Effector CD8-positive, alpha-beta T cell (primary cell): ENCODE measurements around the gene PLCB2.

ENCODE experiments used
- DNase-seq: peaks from one replicate; lab custom pipeline; 2025; lab: John Stamatoyannopoulos, UW

PLCB2 gene

DNA sequence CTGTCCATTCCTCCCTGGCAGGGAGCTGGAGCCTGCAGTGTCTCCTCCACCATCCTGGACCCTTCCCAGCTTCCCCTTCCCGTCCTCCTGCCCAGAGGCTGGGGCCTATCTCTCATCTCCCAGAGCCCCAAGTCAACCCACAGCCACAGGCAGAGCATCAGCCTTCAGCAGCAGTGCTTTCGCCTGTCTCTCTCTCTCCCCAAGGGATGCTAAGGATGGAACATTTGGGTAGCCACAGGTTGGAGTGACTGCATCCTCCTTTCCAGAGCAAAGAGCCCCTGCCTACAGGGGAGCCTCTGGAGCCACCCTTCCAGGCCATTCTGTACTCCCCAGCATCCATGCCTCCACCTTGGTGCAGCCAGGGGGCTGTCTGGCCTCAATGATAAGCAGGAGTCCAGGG lies 4.2 kb downstream of the PLCB2 start:
- DNase-seq, result no peak

DNA sequence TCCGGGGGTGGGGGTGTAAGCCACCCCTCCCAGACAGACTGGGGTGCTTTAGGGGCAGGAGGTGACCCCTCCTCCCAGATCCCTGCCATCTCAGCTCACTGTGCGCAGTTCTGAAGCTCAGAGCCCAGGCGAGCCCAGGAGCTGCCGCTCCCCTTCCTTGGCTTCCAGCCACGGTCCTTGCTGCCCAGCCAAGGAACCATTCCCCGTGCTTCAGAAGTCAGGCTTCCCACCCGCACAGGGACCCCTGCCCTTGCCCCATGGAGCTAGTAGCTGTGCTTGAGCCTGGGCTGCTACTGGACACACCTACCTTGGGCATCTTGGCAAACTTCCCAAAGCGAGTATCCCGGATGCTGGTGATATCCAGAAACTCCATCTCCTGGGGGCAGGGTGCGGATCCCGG lies 4.8 kb downstream of the PLCB2 start:
- no peak for DNase-seq

DNA sequence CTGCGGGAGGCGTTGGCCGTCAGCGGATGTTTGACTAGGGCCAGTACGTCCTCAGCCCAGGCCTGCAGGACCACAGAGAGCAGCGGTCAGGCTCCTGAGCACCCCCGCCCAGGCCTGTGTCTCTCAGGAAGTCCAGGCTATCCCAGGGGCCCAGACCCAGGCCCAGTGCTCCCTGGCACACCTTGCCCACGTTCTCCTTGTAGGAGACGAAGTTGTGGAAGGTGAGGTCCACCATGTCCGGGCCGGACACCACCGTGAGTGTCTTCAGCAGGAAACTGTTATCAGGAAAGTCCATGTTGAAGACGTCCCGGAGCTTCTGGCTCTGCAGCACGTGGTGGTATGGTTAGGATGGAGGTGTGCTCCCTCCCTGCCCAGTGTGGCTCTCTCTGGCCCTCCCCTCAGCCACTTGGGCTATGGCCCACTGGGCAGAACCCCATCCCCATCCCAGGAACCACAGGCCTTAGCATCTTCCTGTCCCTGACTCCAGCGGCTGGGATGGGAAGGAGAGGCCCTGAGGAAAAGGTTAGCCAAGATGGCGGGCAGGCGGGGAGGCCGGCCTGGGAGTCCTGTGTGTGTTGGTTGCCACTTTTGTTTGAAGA lies 5.3 kb downstream of the PLCB2 start:
- no peak for DNase-seq

DNA sequence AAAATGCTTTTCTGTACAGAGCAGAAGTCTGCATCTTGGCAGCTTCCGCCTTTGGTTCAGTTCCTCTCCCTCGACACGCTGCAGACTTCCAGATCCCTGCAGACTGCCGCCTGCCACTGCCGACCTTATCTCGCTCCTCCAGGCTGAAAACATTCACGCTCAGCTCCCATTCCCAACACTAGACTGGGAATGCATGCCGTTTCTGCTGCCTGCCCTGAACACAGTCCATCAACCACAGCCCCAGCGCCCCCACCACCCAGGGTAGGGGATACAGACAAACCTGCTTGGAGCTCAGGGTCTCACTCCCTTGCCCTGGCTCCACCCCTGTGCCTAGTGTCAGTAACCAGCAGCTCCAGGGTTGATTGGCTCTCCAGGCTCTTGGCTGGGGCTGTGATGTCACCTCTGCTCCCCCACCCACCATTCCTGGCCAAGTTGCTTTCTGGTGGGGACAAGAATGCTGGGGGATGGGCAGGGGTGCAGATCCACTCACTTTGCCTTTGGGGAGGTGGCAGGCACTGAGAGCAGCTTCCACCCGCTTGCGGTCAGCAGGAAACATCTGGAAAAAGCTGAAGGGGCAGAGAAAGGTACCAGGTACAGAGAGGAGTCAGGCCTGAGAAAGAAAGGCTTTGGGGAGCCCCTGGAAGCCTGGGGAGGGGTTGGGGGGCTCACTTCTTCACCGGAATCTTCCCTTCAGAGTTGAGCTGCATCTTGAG lies 6.1 kb downstream of the PLCB2 start:
- DNase-seq, result no peak

DNA sequence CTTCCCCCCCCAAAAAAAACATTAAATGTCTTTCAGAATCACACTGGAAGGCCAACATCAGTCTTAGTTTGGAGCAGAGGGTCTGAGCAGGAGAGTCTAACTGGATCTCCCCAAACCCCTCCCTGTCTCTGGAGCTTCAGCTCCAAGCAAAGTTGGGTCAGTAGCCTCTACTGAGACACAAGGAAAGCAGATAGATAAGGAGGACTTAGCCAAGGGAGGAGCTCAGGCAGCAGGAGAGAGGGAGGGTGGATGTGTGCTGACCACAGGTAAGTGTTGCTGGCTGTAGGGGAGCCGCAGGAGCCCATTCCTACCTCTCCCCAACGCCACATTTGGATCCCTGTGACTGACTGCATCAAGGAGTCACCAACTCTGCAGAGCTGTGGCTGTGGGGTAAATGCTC lies 7.0 kb downstream of the PLCB2 start:
- DNase-seq, result no peak

DNA sequence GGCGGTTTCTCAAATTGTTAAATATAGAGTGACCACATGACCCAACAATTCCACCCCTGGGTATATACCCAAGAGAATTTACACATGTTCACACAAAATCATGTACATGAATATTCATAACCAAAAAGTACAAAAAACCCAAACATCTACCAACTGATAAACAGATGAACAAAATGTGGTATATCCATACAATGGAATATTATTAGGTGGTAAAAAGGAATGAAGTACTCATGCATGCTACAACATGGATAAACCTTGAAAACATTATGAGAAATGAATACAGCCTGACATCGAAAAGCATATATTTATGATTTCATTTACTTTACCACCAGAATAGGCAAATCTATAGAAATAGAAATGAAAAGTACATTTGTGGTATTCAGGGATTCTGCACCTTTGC lies 7.4 kb downstream of the PLCB2 start:
- no peak for DNase-seq

DNA sequence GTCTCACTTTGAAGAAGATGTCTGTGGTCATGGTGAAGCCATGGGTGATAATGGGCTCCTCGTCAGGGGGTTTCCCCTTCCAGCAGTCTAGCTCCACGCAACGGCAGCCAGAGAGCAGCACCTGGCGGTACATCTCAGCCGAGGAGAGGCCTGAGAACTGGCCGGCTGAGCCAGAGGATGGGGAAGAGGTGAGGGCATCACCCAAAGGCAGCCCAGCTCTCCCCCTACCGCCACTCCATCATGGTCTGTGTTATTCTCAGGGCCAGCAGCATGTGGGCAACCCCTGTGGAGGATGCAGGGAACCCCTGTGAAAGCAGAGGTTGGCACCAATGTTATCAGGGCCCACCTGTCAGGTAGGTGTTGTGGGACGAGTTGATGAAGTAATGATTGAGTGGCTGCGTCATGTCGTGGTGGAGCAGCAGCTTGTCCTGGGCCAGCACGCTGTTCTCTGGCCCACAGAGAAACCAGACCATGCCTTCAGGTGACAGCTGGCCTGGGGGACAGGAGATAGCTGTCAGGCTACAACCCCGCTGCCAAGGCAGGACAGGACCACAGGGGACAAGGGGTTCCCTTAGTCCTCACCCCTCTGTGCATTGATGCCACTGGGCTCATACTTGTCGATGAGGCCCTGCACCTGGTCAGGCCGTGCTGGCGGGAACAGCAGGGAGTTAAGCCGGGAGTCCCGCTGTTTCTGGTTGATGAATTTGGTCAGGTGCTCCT lies 9.4 kb downstream of the PLCB2 start:
- DNase-seq, result no peak

DNA sequence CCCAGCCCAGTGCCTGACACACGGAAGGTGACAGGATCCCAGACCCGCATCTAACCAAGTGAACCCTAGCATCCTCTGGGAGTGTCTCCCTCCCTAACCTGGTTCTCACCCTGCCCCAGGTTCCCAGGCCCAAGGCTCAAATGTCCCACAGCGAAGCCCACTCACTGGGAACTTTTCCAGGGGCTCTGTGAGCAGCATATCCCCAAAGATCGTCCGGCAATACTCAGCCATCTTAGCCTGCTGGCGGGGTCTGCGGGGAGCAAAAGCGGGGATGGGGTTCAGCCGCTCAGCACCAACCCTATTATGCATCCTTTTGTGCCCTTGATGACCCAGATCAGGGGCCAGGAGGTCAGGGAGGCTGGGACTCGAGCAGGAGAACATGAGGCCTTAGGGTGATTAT lies 10.4 kb downstream of the PLCB2 start:
- no peak for DNase-seq

DNA sequence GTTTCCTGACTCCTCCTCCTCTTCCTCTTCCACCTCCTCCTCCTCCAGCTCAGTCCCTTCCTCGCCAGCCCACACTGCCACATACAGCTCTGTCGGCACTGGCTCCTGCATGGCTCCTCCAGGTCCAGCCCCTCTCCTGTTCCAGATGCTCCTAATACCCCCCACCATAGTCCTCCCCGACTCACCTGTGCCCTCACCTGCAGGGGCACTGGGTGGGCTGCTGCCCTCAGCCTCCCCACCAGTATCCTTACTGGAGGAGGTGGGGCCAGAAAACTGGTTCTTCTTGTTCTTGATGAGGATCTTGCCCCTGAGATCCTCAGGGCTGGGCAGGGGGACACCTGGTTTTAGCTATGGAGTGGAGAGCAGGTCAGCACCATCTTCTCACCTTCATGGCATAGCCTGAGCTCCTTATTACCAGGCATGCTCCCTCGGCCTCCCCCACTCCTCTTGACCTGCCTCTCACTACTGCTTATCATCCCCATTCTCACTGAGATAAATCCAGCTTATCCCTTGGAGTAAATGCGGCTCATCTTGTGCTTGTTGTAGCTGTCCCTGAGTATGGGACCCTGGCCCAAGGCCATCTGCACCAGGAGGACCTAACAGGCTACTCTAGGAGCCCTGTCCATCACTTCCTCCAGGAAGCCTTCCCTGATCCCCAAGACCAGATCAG lies 11.0 kb downstream of the PLCB2 start:
- DNase-seq, result no peak

DNA sequence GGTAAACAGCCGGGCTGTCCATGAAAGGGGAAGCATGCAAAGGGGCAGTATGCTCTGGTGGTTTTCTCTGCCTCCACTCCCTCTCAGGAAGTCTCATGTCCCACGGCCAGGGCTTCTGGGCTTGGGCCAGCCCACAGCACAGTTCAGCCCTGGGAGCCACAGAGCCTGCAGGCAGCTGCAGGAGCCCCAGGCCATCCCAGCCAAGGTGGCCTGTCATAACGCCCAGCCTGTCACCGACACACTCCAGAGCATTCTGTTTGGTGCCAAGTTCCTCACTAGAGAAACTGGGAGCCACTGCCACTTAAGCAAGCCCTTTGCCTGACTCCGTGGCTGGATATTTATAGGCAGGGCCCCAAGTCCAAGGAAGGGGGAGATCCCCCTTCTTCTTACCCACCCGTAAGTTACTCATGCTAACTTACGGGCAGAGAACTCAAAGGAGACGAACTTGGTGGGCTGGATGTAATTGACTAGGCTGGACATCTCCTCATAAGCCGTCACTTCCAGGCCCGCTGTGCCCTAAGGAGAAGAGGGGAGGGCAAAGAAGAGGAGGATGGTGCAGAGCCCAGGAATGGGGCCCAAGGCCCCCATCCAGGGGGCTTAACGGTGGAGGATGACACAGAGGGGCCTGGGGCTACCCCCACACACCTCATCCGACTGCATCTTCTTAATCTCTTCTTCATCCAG lies 11.7 kb downstream of the PLCB2 start:
- no peak for DNase-seq

DNA sequence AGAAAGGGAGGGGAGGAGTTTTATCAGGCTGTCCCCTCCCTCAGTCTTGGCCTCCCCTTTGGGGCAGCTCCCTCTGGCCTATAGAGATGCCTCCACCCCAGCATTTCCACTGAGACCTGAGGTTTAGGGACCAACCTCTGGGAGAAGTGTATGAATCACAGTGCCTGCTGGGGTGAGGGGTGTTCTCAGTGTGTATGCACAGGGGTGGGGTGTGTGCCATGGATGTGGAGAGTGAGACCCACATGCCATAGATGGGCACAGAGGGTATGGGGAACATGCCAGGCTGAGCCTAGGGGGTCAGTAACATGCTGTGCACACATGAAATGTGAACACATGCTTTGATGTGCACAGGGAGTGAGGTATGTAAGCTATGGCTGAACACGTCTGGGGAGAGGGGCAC lies 12.4 kb downstream of the PLCB2 start:
- no peak for DNase-seq

DNA sequence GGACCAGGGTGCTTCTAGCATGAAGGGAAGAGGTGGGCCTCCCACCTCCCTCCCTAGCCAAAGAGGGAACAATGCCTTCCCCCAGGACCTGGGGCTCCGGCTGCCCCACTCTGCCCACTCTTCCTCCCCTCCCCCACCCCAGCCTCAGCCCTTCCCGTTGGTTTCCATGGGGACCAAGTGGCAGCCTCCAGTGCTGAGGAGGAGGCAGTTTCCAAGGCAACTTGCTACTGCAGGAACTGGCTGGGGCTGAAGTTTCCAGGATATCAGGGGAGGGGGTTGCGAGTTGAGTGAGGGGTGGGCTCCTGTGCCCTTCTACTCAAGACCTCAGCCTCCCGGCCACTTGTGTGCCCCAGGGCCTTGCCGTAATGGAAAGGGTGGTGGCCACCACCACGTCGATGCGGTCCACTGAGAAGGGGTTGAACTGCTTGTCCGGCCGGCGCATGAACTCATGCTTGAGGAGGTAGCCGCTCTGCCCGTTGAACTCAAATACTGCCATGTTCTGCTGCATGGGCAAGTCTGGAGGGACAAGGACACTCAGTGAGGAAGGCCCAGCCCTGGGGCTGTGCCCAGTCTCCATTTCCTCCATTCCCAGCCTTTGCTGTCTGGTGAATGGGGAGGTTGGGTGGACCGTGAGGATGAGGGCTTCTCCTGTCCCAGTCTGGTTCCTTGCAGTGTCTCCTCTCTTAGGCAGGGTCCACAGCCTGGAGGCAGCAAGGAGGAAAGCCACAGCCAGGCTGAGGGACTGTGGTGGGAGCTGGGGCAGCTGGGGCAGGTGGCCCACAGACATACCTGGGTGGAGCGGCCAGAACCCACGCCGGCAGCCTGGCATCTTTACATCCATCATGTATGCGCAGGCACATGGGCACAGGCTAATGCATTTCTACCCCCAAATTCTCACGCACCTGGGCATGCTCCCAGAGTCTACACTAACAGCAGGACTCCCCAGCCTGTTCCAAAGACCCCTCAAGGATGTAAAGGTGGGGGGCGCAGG lies 13.5 kb downstream of the PLCB2 start:
- DNase-seq, result no peak

DNA sequence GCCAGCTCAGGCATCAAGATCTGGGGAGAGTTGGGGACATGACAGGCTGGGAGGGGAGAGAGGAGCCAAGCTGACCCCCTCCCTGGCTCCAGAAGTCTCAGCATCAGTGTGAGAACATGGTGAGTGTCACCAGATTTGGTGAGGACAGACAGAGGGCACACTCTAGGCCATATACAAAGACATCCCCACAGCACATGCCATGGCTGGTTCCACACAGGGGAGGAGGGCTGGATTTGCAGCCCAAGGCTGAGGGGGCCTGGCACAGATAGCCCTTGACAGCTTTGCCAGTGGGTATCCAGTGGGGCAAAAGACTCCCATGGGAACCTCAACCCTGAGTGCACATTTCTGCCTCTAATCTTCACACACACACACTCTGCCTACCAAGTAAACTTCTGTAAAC lies 14.7 kb downstream of the PLCB2 start:
- no peak for DNase-seq

DNA sequence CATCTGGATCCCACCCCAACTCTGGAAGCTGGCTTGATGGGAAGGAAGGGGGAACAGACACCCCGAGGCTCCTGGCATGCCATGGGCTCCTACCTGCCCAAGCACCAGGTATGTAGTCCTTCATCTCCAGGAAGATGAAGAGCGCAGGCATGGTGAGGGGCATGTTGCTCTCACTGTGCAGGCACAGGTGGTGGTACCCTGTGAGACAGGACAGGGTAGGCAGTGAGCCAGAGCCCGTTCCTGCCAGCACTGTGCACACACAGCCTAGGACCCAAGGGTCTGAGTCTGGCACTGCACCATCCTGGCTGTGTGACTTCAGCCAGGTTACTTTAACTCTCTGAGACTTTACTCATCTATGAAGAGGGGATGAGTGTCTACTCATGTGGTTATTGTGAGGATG lies 15.5 kb downstream of the PLCB2 start:
- DNase-seq, result no peak

DNA sequence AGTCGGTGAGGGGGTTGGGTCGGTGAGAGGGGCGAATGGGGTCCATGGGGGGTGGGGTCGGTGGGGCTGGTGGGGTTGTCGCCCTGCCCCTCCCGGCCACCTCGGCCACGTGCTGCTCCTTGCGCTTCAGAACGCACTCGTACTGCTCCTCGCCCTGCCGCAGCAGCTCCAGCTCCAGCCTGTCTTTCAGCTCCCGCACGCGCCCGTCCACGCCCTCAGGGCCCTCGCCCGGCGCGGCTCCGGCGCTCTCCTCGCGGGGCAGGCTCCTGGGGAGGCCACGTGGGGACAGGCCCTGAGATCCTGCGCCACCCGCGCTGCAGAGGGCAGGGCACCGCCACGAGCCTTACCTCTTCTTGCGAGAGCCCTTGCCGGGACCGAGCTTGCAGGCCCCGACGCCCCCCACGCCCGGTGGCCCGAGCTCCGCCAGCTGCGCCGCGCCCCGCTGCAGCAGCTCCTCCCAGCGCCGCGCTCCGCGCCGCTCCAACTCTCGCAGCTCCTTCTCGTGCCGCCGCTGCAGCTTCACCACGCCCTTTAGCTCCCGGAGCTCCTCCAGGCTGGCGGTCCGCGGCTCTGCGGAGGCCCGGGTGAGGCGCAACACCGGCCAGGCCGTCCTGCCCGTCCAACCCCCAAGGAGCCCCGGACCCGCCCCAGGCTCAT lies 16.7 kb downstream of the PLCB2 start:
- no peak for DNase-seq

DNA sequence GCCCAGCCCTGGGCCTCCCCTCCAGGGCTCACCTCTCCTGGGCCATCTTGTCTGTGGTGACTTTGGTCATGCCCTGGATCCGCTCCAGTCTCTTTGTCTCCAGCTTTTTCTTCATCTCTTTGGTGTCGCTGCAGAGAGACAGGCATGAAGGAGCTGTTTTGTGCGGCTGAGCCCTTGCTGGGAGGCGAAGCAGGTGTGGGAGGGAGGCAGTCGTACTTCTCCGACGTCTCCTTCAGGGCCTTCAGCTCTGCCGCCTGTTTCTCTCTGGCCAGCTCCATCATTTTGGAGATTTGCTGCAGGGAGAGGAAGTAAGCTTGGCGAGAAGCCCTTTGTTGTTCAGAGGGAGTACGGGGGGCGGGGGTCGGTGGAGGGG lies 17.2 kb downstream of the PLCB2 start:
- no peak for DNase-seq

DNA sequence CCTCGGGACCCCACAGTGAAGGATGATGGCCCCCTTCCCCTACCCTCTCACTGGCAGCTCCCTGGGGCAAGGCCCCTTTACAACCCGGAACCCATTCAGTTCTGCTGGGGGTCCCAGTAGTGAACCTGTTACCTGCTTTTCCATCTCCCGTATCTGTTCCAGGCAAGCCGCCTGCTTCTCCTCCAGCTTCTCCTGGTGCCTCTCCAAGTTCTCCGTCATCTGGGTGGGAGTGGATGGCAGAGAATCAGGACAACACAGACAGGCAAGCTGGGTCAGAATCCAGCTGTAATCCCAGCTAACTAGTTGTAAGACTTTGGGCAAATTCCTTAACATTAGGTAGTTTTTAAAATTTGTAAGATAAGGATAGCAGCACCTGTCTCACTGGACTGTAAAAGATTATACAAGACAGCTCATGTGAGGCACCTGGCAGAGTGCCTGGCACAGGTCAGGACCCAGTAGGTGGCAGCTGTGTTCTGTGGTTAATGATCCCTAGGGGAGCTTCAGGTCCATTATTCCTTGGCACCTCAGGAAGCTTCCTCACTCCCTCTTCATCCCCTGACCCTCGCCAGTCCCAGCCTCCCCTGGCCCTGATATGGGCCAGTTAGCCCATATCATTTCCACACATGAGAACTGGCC lies 18.5 kb downstream of the PLCB2 start:
- DNase-seq, result no peak

DNA sequence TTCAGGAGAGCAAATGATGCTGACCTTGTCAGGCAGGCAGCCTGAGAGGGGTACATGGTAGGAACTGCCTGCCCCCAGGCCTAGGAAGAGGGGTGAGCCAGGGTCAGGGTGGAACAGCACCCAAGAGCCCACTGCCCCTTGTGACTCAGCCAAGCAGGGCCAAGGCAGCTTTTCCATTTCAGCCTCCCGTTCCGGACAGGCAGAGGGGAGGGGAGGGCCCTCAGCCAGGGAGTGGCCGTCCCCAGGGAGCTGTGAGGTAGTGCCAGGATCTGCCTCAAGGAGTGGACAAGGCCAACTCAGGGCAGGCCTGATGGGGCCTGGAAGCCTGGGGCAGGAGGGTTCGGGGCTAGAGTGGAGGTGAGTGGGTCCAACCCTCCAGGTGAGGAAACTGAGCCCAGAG lies 19.8 kb downstream of the PLCB2 start:
- DNase-seq, result no peak

DNA sequence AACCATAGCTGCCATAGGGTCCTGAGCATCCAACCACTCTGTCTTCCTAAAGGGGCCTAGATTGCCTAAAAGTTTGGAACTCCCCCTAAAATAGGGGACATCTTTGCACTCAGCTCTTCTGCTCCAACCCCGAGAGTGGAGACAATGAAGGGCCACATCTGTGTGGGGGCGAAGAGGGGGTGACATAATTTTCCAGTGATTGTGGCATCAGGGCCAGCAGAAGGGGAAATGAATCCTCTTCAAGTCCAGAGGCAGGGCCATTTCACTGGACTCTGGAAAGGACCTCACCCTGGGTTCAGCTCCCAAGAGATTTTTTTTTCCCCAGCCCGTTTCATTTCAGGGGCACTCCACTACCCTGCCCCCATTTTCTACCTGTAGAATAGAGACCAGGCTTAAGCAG lies 20.2 kb downstream of the PLCB2 start:
- DNase-seq, result no peak

DNA sequence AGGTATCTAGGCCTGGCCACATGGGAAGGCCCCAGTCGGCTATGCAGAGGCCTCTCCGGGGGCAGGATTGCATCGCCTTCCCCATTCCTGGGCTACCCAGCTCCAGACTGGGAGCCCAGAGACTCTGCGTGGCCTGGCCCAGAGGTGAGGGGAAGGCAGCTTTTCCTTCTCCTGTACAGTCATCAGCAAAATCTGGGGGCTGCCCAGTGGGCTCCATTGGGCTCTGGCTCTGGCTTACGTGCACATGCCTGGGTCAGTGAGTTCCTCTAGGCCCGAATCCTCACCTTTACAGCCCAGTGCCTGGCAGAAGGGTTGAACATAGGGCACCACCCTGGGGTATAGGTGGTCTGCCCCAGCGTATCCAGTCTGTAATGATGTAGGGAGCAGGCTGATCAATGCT lies 20.9 kb downstream of the PLCB2 start:
- DNase-seq, result no peak
